Fibroblast of lung (primary cell): ENCODE data around the gene ITGA3. TPM values are rescaled to one million over a fixed set of nuclear protein-coding genes. Genes with fewer than 3 reads are reported as not detected.
A peak's percentile ranks its signal among the peaks of the same experiment; 100 is the strongest.

ENCODE experiments used
- DNase-seq, 2 donors: peaks; one replicate each; pipeline versions ENCODE4 v3.0.0 to v3.0.0-alpha.2; 2010; ENCODE audit warnings: low read depth in 2 of 2
- H2AFZ ChIP-seq: 2 replicates; pipeline ENCODE4 v1.5.1; 2012; ENCODE audit warnings: low read length, control low read depth, inconsistent platforms
- H3K27ac ChIP-seq: 2 replicates; pipeline ENCODE4 v1.5.1; 2011; ENCODE audit warnings: low read length, control low read depth; ENCODE audit not compliant: insufficient read depth
- H3K27me3 ChIP-seq: 2 replicates; pipeline ENCODE4 v1.5.1; 2011; ENCODE audit warnings: mild to moderate bottlenecking, low read length; ENCODE audit not compliant: control insufficient read depth, insufficient read depth
- H3K36me3 ChIP-seq: 2 replicates; pipeline ENCODE4 v1.5.1; 2011; ENCODE audit warnings: low read length; ENCODE audit not compliant: control insufficient read depth, insufficient read depth
- H3K4me1 ChIP-seq: 2 replicates; pipeline ENCODE4 v1.5.1; 2011; ENCODE audit warnings: low read length; ENCODE audit not compliant: control insufficient read depth, insufficient read depth; ENCODE audit errors: extremely low read depth
- H3K4me2 ChIP-seq: 2 replicates; pipeline ENCODE4 v1.5.1; 2011; ENCODE audit warnings: low read length, control low read depth; ENCODE audit not compliant: insufficient read depth; ENCODE audit errors: extremely low read depth
- H3K4me3 ChIP-seq, 4 experiments: fragments of 200-600 bp in 1 of 4; sonication (generic) in 1 of 4; replicated peaks in 1 of 4; 2 replicates each; pipeline ENCODE4 v1.5.1; 2011 to 2016; ENCODE audit warnings: low read length in 4 of 4, low read depth in 3 of 4, mild to moderate bottlenecking in 3 of 4, control low read depth in 2 of 4, inconsistent platforms in 1 of 4, mixed read lengths in 1 of 4; ENCODE audit not compliant: insufficient read depth in 1 of 4; ENCODE audit errors: control extremely low read depth in 1 of 4
- H3K79me2 ChIP-seq: 2 replicates; pipeline ENCODE4 v1.5.1; 2012; ENCODE audit warnings: mild to moderate bottlenecking, low read length, inconsistent platforms; ENCODE audit not compliant: control insufficient read depth, insufficient read depth
- H3K9ac ChIP-seq: 2 replicates; pipeline ENCODE4 v1.5.1; 2011; ENCODE audit warnings: mild to moderate bottlenecking, low read length, control low read depth; ENCODE audit not compliant: insufficient read depth
- H3K9me3 ChIP-seq: 2 replicates; pipeline ENCODE4 v1.5.1; 2012; ENCODE audit warnings: low read depth, low read length; ENCODE audit not compliant: control insufficient read depth, insufficient read depth
- H4K20me1 ChIP-seq: 2 replicates; pipeline ENCODE4 v1.5.1; 2011; ENCODE audit warnings: low read length; ENCODE audit not compliant: control insufficient read depth, insufficient read depth; ENCODE audit errors: extremely low read depth
- EZH2 ChIP-seq: IDR thresholded peaks from 2 replicates; pipeline ENCODE4 v1.5.1; 2012; ENCODE audit warnings: low read length, control low read depth, mild to moderate bottlenecking; ENCODE audit errors: missing control alignments
- polyA plus RNA-seq, 2 donors: library from polyadenylated mRNA; depleted of rRNA in 1 of 2; stranded (reverse) in 1 of 2; unstranded in 1 of 2; fragments of >200 nt; gene quantifications; 2 replicates each; pipeline ENCODE4 v1.2.1, GENCODE V29; 2011 to 2012; ENCODE audit warnings: missing spikeins in 1 of 2
- total RNA-seq: library from RNA; depleted of rRNA; stranded (reverse); fragments of >200 nt; gene quantifications from 2 replicates; pipeline ENCODE4 v1.2.1, GENCODE V29; 2014
- TF ChIP-seq, protein P1 (sequence below), 2 donors: IDR thresholded peaks in 1 of 2; conservative IDR thresholded peaks in 1 of 2; 1 replicate in 1 of 2; 2 replicates in 1 of 2; pipeline ENCODE4 v1.5.1; 2011 to 2012; ENCODE audit warnings: low read length in 2 of 2, control low read depth in 1 of 2, inconsistent platforms in 1 of 2, low read depth in 1 of 2, mild to moderate bottlenecking in 1 of 2

The ITGA3 gene
- total and polyA plus RNA-seq, 2 donors (not counting 1 experiment from before 2014, with no cell fraction given): 67.3 to 269 TPM

DNA sequence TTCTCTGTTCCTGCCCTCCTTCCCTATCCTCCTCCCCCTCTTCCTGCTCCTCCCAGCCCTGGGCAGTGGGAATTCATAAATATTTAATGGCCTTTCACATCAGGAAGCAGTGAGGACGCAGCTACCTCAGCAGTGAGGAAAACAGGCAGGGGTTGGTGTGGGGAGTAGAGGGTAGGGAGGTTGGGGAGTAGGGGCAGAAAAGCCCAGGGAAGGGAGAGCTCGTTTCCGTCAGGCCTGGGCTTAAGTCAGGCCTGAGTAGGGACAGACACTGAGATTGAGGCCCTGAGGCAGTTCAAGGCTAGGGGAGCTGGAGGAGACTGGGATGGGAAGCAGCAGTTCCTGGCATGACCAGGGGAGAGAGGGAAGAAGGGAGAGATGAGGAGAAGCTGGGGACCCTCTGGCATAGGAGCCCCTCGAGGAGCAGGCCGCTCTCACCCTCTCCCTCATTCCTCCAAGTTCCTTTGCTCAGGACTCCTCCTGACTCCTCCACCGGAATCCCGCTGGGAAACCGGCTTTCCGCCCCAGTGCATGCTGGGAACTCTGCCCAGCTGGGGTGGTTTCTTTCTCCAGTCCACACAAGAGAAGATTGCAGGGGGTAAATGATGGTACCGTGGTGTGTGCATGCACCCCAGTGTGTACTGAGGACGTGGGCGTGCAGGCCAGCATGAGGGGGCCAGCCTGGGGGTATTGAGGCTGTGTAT lies 67.9 kb downstream of the ITGA3 start:
- no peaks in the 10 kb centered on the region for H4K20me1 ChIP-seq
- no peaks in the 10 kb centered on the region for H3K79me2 ChIP-seq
- H3K36me3 ChIP-seq: no peaks in the 10 kb centered on the region
- peak overlapping the region; percentile 27 for H2AFZ ChIP-seq
- H3K27me3 ChIP-seq: no peaks in the 10 kb centered on the region
- peak overlapping the region in 1 of 4 experiments; percentile 10 for H3K4me3 ChIP-seq
- peak in 1 of 2 donors; percentile 41 for DNase-seq
- H3K4me2 ChIP-seq: no peak overlapping the region
- H3K27ac ChIP-seq: no peak overlapping the region
- no peak for TF ChIP-seq EZH2
- TF ChIP-seq, protein P1, sequence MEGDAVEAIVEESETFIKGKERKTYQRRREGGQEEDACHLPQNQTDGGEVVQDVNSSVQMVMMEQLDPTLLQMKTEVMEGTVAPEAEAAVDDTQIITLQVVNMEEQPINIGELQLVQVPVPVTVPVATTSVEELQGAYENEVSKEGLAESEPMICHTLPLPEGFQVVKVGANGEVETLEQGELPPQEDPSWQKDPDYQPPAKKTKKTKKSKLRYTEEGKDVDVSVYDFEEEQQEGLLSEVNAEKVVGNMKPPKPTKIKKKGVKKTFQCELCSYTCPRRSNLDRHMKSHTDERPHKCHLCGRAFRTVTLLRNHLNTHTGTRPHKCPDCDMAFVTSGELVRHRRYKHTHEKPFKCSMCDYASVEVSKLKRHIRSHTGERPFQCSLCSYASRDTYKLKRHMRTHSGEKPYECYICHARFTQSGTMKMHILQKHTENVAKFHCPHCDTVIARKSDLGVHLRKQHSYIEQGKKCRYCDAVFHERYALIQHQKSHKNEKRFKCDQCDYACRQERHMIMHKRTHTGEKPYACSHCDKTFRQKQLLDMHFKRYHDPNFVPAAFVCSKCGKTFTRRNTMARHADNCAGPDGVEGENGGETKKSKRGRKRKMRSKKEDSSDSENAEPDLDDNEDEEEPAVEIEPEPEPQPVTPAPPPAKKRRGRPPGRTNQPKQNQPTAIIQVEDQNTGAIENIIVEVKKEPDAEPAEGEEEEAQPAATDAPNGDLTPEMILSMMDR (conservative IDR thresholded peaks at IDR 0.05 in 1 of 2, IDR thresholded peaks at IDR 0.05 in 1 of 2; ENCODE audit: low read depth in 1 of 2, low read length in 2 of 2): no peak
- no peaks in the 10 kb centered on the region for H3K9me3 ChIP-seq
- H3K9ac ChIP-seq: no peak overlapping the region
- H3K4me1 ChIP-seq: no peaks in the 10 kb centered on the region

DNA sequence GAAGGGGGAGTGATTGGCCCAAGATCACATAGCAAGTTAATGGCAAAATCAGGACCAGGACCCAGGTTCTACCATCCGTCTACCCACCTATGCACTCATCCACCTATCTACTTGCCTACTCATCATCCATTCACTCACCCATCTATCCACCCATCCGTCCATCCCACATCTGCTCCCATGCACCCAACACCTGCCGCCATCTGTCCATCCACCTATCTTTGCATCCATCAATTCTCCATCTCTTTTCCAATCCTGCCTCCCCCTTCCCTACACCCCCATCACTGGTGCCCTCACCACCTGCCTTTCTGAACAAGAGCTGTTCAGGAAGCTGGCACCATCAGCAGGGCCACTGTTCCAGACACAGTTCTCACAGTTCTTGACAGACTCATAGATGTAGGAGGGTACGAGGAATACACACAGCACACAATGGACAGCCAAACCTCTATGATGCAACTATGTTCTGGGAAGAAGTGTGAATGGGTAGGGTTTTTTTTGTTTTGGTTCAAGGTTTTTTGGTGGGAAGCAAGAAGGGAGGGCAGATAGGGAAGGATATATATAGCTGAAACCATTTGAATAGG lies 69.6 kb downstream of the ITGA3 start:
- no peak overlapping the region for H3K4me3 ChIP-seq
- no peak overlapping the region for H3K27ac ChIP-seq
- no peaks in the 10 kb centered on the region for H3K4me1 ChIP-seq
- no peak overlapping the region for H3K9ac ChIP-seq
- H3K27me3 ChIP-seq: no peaks in the 10 kb centered on the region
- H4K20me1 ChIP-seq: no peaks in the 10 kb centered on the region
- TF ChIP-seq, protein P1 (conservative IDR thresholded peaks at IDR 0.05 in 1 of 2, IDR thresholded peaks at IDR 0.05 in 1 of 2; ENCODE audit: low read depth in 1 of 2, low read length in 2 of 2): no peak
- TF ChIP-seq EZH2: no peak
- DNase-seq: no peak
- H3K4me2 ChIP-seq: no peak overlapping the region
- H3K79me2 ChIP-seq: no peaks in the 10 kb centered on the region
- H3K36me3 ChIP-seq: no peaks in the 10 kb centered on the region
- no peak overlapping the region for H2AFZ ChIP-seq
- no peaks in the 10 kb centered on the region for H3K9me3 ChIP-seq

DNA sequence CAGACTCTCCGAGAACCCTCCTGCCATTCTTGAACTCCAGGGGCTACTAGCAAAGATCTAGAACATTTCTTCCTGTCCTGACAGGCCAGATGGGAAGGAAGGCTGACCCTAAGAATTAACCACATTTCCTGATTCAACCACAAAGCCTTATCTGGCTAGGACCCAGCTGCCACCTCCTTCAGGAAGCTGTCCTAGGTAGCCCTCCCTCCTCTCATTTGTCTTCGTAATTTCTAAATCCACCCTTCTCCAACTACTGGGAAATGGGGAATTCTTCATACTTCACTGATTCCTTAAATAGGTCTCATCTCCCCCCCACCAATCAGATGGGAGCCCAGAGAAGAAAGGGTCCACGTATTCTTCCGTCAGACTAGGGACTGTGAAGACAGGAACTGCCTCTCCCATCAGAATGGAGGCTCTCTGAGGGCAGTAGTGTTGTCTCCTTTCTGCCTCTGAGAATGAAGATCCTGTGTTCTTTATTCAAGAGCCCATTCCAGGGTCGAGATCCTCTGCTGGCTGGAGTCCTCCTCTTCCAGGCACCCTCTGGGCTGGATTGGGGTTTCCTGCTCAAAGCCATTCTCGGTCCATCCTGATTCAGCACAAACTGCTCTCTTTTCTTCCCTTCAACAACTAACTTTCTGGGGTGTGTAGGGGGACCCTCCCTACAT lies 71.9 kb downstream of the ITGA3 start:
- Histone ChIP-seq H3K79me2 (no peaks in the 10 kb centered on the region), H3K9ac (no peak overlapping the region), H3K27me3 (no peaks in the 10 kb centered on the region), H4K20me1 (no peaks in the 10 kb centered on the region), H2AFZ (no peak overlapping the region), H3K36me3 (no peaks in the 10 kb centered on the region), H3K4me3 (no peak overlapping the region), H3K4me1 (peaks cover 2% of the 10 kb centered on the region), H3K9me3 (no peaks in the 10 kb centered on the region), H3K27ac (no peak overlapping the region), H3K4me2 (no peak overlapping the region)
- no peak for TF ChIP-seq EZH2
- TF ChIP-seq, protein P1 (conservative IDR thresholded peaks at IDR 0.05 in 1 of 2, IDR thresholded peaks at IDR 0.05 in 1 of 2; ENCODE audit: low read depth in 1 of 2, low read length in 2 of 2): no peak
- DNase-seq: peak in 1 of 2 donors; percentile 62
